Lower lobe of right lung (tissue), 2 donors: ENCODE measurements around the gene SPATA6L. TPM values are rescaled to one million over a fixed set of nuclear protein-coding genes. Genes with fewer than 3 reads are reported as not detected.
"Not testable (repeated sequence)": the region's sequence is repeated elsewhere in the genome, so short reads cannot be mapped to it uniquely, and the experiment has no call there.

Experiments
- ATAC-seq, 2 donors: fragments of 200-7000 bp; cut with Tn5 transposase; one replicate each; pipeline ENCODE4 v1.9.1; 2020 to 2022; ENCODE audit warnings: mild to moderate bottlenecking in 2 of 2, moderate library complexity in 2 of 2
- DNase-seq: peaks from one replicate; pipeline ENCODE4 v3.0.0-alpha.2; 2020
- H3K27ac ChIP-seq: fragments of 200-600 bp; one replicate; pipeline ENCODE4 v1.8.0; 2022
- H3K27me3 ChIP-seq: fragments of 200-600 bp; one replicate; pipeline ENCODE4 v1.8.0; 2022; ENCODE audit warnings: low read depth
- H3K36me3 ChIP-seq: fragments of 200-600 bp; one replicate; pipeline ENCODE4 v1.8.0; 2022; ENCODE audit warnings: mild to moderate bottlenecking
- H3K4me1 ChIP-seq: fragments of 200-600 bp; one replicate; pipeline ENCODE4 v1.8.0; 2022
- H3K4me3 ChIP-seq: fragments of 200-600 bp; one replicate; pipeline ENCODE4 v1.8.0; 2022; ENCODE audit warnings: mild to moderate bottlenecking
- H3K9me3 ChIP-seq: fragments of 200-600 bp; one replicate; pipeline ENCODE4 v1.8.0; 2022
- CTCF ChIP-seq: fragments of 200-600 bp; IDR thresholded peaks from one replicate; pipeline ENCODE4 v1.8.0; 2022; ENCODE audit warnings: antibody characterized with exemption, mild to moderate bottlenecking
- intact Hi-C: fragments of 100-400 bp; cut with DNase I; formaldehyde crosslinking; loops from one replicate; pipeline ENCODE4 v1.11.0; 2022
- total RNA-seq: library from RNA; stranded (reverse); fragmentation: NEBNext Ultra II Directional; extraction: Animal tissue kit (Norgen Biotek cat#: 25700); gene quantifications from one replicate; pipeline ENCODE4 v1.2.1, GENCODE V29; 2021
- donor health status: DM: no; HTN: yes; CAD: no; lungs with severe emphysema.

Gene SPATA6L
- total RNA-seq, 1 donor from 2014 or later = 16.3 TPM

- H3K36me3 ChIP-seq = peaks cover 7% of the 10 kb centered on the region
- no peaks in the 10 kb centered on the region for H3K4me1 ChIP-seq
- no peak for DNase-seq
- no peak for ATAC-seq
- H3K27me3 ChIP-seq = no peaks in the 10 kb centered on the region
- no peaks in the 10 kb centered on the region for H3K9me3 ChIP-seq
- intact Hi-C loops = no loop called here
- H3K4me3 ChIP-seq = no peak overlapping the region
- no peak overlapping the region for H3K27ac ChIP-seq
- TF ChIP-seq CTCF = no peak
Observed at GRCh38 chr9:4615778-4616177, 50.5 kb downstream of the SPATA6L start.

- Histone ChIP-seq H3K27me3 (no peaks in the 10 kb centered on the region), H3K27ac (no peak overlapping the region), H3K9me3 (no peaks in the 10 kb centered on the region), H3K36me3 (peaks cover 7% of the 10 kb centered on the region), H3K4me3 (no peak overlapping the region), H3K4me1 (no peaks in the 10 kb centered on the region)
- intact Hi-C loops = no loop called here
- TF ChIP-seq CTCF = no peak
- ATAC-seq (no peak), DNase-seq (no peak)
Observed at GRCh38 chr9:4615251-4615650, 51.0 kb downstream of the SPATA6L start.

- Histone ChIP-seq H3K27ac (no peak overlapping the region), H3K4me1 (no peaks in the 10 kb centered on the region), H3K9me3 (no peaks in the 10 kb centered on the region), H3K4me3 (no peak overlapping the region), H3K36me3 (peaks cover 7% of the 10 kb centered on the region), H3K27me3 (no peaks in the 10 kb centered on the region)
- DNase-seq (no peak), ATAC-seq (no peak)
- no peak for TF ChIP-seq CTCF
- intact Hi-C loops = no loop called here
Observed at GRCh38 chr9:4614627-4615026, 51.7 kb downstream of the SPATA6L start.

GRCh38 chr9:4606033-4606432 is 60.2 kb downstream of the SPATA6L start:
- H3K4me3 ChIP-seq, H3K27ac ChIP-seq, DNase-seq, H3K4me1 ChIP-seq, H3K27me3 ChIP-seq, ATAC-seq, intact Hi-C loops, H3K9me3 ChIP-seq: not testable (repeated sequence)
- H3K36me3 ChIP-seq = peaks cover 14% of the 10 kb centered on the region

- no peaks in the 10 kb centered on the region for H3K9me3 ChIP-seq
- DNase-seq (no peak), ATAC-seq (peak; percentile 82 to 88)
- H3K27me3 ChIP-seq = no peaks in the 10 kb centered on the region
- no peaks in the 10 kb centered on the region for H3K4me1 ChIP-seq
- intact Hi-C loops = no loop called here
- H3K36me3 ChIP-seq = peaks cover 14% of the 10 kb centered on the region
- H3K4me3 ChIP-seq = no peak overlapping the region
- peak; percentile 72 for TF ChIP-seq CTCF
- no peak overlapping the region for H3K27ac ChIP-seq
Observed at GRCh38 chr9:4604678-4605095, 61.6 kb downstream of the SPATA6L start.

GRCh38 chr9:4603830-4604229 is 62.5 kb downstream of the SPATA6L start:
- no peak overlapping the region for H3K27ac ChIP-seq
- H3K27me3 ChIP-seq = no peaks in the 10 kb centered on the region
- no peak overlapping the region for H3K4me3 ChIP-seq
- no peaks in the 10 kb centered on the region for H3K4me1 ChIP-seq
- H3K9me3 ChIP-seq = no peaks in the 10 kb centered on the region
- intact Hi-C loops = no loop called here
- ATAC-seq (no peak), DNase-seq (no peak)
- no peak for TF ChIP-seq CTCF
- H3K36me3 ChIP-seq = peaks cover 14% of the 10 kb centered on the region
